K562 (cell line): Measurements from ENCODE around the gene STC2. TPM values are rescaled to one million over a fixed set of nuclear protein-coding genes. Genes with fewer than 3 reads are reported as not detected.

Source experiments
- ATF1 ChIP-seq, 2 experiments: fragments of 450-650 bp in 1 of 2; IDR thresholded peaks; 2 replicates each; pipeline ENCODE4 v1.6.1; 2016; ENCODE audit warnings: missing compliant biosample characterization in 1 of 2, missing genetic modification characterization in 1 of 2
- CREB1 ChIP-seq, 2 experiments: sonication (generic) in 1 of 2; formaldehyde crosslinking in 1 of 2; IDR thresholded peaks; 2 replicates each; pipeline versions ENCODE4 v1.6.1 to v1.8.0; 2012 to 2022; ENCODE audit warnings: inconsistent platforms in 1 of 2, mild to moderate bottlenecking in 1 of 2, missing genetic modification reagents in 1 of 2, moderate library complexity in 1 of 2
- CREB5 ChIP-seq: fragments of 250-450 bp; sonication (Bioruptor Pico); IDR thresholded peaks from 2 replicates; pipeline ENCODE4 v1.5.0; 2020; ENCODE audit warnings: mild to moderate bottlenecking
- CTCF ChIP-seq, 3 experiments: IDR thresholded peaks in 2 of 3; conservative IDR thresholded peaks in 1 of 3; 2 replicates each; pipeline ENCODE4 v1.5.1; 2011 to 2012; ENCODE audit warnings: low read length in 3 of 3, mild to moderate bottlenecking in 3 of 3, control low read depth in 2 of 3, improper control_type of control experiment in 1 of 3, inconsistent platforms in 1 of 3, low read depth in 1 of 3, mixed read lengths in 1 of 3, moderate library complexity in 1 of 3; ENCODE audit not compliant: insufficient read depth in 2 of 3
- ESRRA ChIP-seq: fragments of 450-650 bp; IDR thresholded peaks from 2 replicates; pipeline ENCODE4 v1.6.1; 2014; ENCODE audit warnings: low read depth, mild to moderate bottlenecking, moderate library complexity, borderline replicate concordance
- ETV5 ChIP-seq: sonication (generic); formaldehyde crosslinking; IDR thresholded peaks from 2 replicates; pipeline ENCODE4 v1.4.0; 2020; ENCODE audit warnings: low read depth, mild to moderate bottlenecking, missing genetic modification reagents
- GABPB1 ChIP-seq: sonication (generic); formaldehyde crosslinking; IDR thresholded peaks from 2 replicates; pipeline ENCODE4 v1.8.0; 2022; ENCODE audit warnings: mild to moderate bottlenecking, missing genetic modification reagents
- HDAC8 ChIP-seq: fragments of 450-650 bp; IDR thresholded peaks from 2 replicates; pipeline ENCODE4 v1.6.1; 2016; ENCODE audit warnings: mild to moderate bottlenecking, missing genetic modification characterization, moderate library complexity, missing compliant biosample characterization
- L3MBTL2 ChIP-seq: fragments of 450-650 bp; IDR thresholded peaks from 2 replicates; pipeline ENCODE4 v1.6.1; 2016; ENCODE audit warnings: mild to moderate bottlenecking, moderate library complexity
- POLR3G ChIP-seq: IDR thresholded peaks from 2 replicates; pipeline ENCODE4 v1.6.1; 2011; ENCODE audit not compliant: insufficient read length, insufficient replicate concordance; ENCODE audit errors: extremely low read depth
- TOE1 ChIP-seq, 2 experiments: fragments of 450-650 bp in 1 of 2; sonication (generic) in 1 of 2; formaldehyde crosslinking in 1 of 2; IDR thresholded peaks; 2 replicates each; pipeline versions ENCODE4 v1.7.1 to v1.8.0; 2016 to 2022; ENCODE audit warnings: borderline replicate concordance in 2 of 2, mild to moderate bottlenecking in 2 of 2, antibody characterized with exemption in 1 of 2, inconsistent platforms in 1 of 2, low read depth in 1 of 2, missing genetic modification reagents in 1 of 2, moderate library complexity in 1 of 2
- ZBED1 ChIP-seq: IDR thresholded peaks from 2 replicates; pipeline ENCODE4 v1.6.1; 2014
- ZBTB7A ChIP-seq: IDR thresholded peaks from 2 replicates; pipeline ENCODE4 v1.6.1; 2011; ENCODE audit warnings: low read depth, mild to moderate bottlenecking, low read length, moderate library complexity, borderline replicate concordance; ENCODE audit not compliant: control insufficient read depth
- ZNF121 ChIP-seq: sonication (generic); formaldehyde crosslinking; conservative IDR thresholded peaks from 2 replicates; pipeline ENCODE4 v1.8.0; 2022; ENCODE audit warnings: missing genetic modification reagents
- ZNF263 ChIP-seq: sonication (generic); formaldehyde crosslinking; IDR thresholded peaks from 2 replicates; pipeline ENCODE4 v1.8.0; 2022; ENCODE audit warnings: mild to moderate bottlenecking, missing genetic modification reagents, borderline replicate concordance
- ZNF431 ChIP-seq: sonication (generic); formaldehyde crosslinking; IDR thresholded peaks from 2 replicates; pipeline ENCODE4 v1.8.0; 2022; ENCODE audit warnings: mild to moderate bottlenecking, missing genetic modification reagents
- polyA plus RNA-seq, 8 experiments: library from polyadenylated mRNA; depleted of rRNA in 4 of 8; stranded (reverse) in 5 of 8; unstranded in 3 of 8; fragments of >200 nt; fragmentation: Nextera tagmentation in 2 of 8; fragmentation: Illumina TruSeq in 1 of 8; extraction: Ambion mirVana in 2 of 8; extraction: Trizol in 1 of 8; gene quantifications; 2 replicates each; pipeline versions ENCODE4 v1.2.1 to v1.2.3, GENCODE V29; 2011 to 2014; ENCODE audit warnings: inconsistent platforms in 1 of 8, missing spikeins in 1 of 8
- total RNA-seq, 7 experiments: library from RNA; depleted of rRNA in 6 of 7; stranded (reverse); fragments of >200 nt in 6 of 7; fragmentation: Illumina TruSeq in 2 of 7; extraction: Trizol in 2 of 7; gene quantifications; 2 replicates each; pipeline versions ENCODE4 v1.2.1 to v1.2.3, GENCODE V29; 2011 to 2021; ENCODE audit warnings: low replicate concordance in 1 of 7
- TF ChIP-seq, protein P1 (sequence below): fragments of 250-450 bp; sonication (Bioruptor Pico); IDR thresholded peaks from 2 replicates; pipeline ENCODE4 v1.9.0; 2021; ENCODE audit warnings: mild to moderate bottlenecking, inconsistent platforms
- TF ChIP-seq, protein P2 (sequence below): sonication (generic); IDR thresholded peaks from 2 replicates; pipeline ENCODE4 v1.6.1; 2016

Gene STC2
- total and polyA plus RNA-seq, 9 of the 15 experiments (the other 6 are each of a cell fraction or from before 2014, with no cell fraction given), result 0.62 to 31.7 (median 7.4) TPM

GRCh38 chr5:173283318-173284288 is 44.6 kb downstream of the STC2 start (continued):
- peak; percentile 44; the same call in 1 of the 2 replicates for TF ChIP-seq ZNF263 (CRISPR knock-in tag)
- TF ChIP-seq, protein P1, sequence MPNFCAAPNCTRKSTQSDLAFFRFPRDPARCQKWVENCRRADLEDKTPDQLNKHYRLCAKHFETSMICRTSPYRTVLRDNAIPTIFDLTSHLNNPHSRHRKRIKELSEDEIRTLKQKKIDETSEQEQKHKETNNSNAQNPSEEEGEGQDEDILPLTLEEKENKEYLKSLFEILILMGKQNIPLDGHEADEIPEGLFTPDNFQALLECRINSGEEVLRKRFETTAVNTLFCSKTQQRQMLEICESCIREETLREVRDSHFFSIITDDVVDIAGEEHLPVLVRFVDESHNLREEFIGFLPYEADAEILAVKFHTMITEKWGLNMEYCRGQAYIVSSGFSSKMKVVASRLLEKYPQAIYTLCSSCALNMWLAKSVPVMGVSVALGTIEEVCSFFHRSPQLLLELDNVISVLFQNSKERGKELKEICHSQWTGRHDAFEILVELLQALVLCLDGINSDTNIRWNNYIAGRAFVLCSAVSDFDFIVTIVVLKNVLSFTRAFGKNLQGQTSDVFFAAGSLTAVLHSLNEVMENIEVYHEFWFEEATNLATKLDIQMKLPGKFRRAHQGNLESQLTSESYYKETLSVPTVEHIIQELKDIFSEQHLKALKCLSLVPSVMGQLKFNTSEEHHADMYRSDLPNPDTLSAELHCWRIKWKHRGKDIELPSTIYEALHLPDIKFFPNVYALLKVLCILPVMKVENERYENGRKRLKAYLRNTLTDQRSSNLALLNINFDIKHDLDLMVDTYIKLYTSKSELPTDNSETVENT (CRISPR knock-in tag), result no peak
- peak; percentile 100 for TF ChIP-seq L3MBTL2
- 0 out of 2 replicates have a peak, but pooled peaks have one; percentile 54 for TF ChIP-seq ZBED1
- TF ChIP-seq ZNF121, result no peak
- TF ChIP-seq CREB5 (CRISPR knock-in tag), result no peak
- TF ChIP-seq TOE1 (IDR thresholded peaks at IDR 0.05; ENCODE audit: borderline replicate concordance), result no peak
- peak; percentile 30; the same call in 1 of the 2 replicates for TF ChIP-seq TOE1 (CRISPR knock-in tag; IDR thresholded peaks at IDR 0.05; ENCODE audit: borderline replicate concordance, low read depth)
- no peak for TF ChIP-seq ATF1 (CRISPR knock-in tag; IDR thresholded peaks at IDR 0.05)
- peak; percentile 43; the same call in 1 of the 2 replicates for TF ChIP-seq ATF1 (tag; IDR thresholded peaks at IDR 0.05)
- TF ChIP-seq GABPB1 (CRISPR knock-in tag), result peak; percentile 57; the same call in 1 of the 2 replicates
- peak; percentile 70 to 88 (median 72) for TF ChIP-seq CTCF (IDR thresholded peaks at IDR 0.05 in 2 of 3, conservative IDR thresholded peaks at IDR 0.05 in 1 of 3; ENCODE audit: insufficient read depth in 2 of 3, low read depth in 1 of 3, low read length in 3 of 3)
- 0 out of 2 replicates have a peak, but pooled peaks have one; percentile 45 for TF ChIP-seq ETV5 (CRISPR knock-in tag)
- peak; percentile 79 for TF ChIP-seq ZNF431 (CRISPR knock-in tag)
- no peak for TF ChIP-seq POLR3G
- TF ChIP-seq, protein P2, sequence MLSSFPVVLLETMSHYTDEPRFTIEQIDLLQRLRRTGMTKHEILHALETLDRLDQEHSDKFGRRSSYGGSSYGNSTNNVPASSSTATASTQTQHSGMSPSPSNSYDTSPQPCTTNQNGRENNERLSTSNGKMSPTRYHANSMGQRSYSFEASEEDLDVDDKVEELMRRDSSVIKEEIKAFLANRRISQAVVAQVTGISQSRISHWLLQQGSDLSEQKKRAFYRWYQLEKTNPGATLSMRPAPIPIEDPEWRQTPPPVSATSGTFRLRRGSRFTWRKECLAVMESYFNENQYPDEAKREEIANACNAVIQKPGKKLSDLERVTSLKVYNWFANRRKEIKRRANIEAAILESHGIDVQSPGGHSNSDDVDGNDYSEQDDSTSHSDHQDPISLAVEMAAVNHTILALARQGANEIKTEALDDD, result no peak
- peak; percentile 41; the same call in 1 of the 2 replicates for TF ChIP-seq ZBTB7A
- TF ChIP-seq ESRRA, result 0 out of 2 replicates have a peak, but pooled peaks have one; percentile 15
- TF ChIP-seq HDAC8 (tag), result no peak
- TF ChIP-seq CREB1 (IDR thresholded peaks at IDR 0.05), result no peak
- TF ChIP-seq CREB1 (CRISPR knock-in tag; IDR thresholded peaks at IDR 0.05), result peak; percentile 63; the same call in 1 of the 2 replicates
